Measurements from ENCODE around the gene CACNA2D3.

- TF ChIP-seq, protein P1, sequence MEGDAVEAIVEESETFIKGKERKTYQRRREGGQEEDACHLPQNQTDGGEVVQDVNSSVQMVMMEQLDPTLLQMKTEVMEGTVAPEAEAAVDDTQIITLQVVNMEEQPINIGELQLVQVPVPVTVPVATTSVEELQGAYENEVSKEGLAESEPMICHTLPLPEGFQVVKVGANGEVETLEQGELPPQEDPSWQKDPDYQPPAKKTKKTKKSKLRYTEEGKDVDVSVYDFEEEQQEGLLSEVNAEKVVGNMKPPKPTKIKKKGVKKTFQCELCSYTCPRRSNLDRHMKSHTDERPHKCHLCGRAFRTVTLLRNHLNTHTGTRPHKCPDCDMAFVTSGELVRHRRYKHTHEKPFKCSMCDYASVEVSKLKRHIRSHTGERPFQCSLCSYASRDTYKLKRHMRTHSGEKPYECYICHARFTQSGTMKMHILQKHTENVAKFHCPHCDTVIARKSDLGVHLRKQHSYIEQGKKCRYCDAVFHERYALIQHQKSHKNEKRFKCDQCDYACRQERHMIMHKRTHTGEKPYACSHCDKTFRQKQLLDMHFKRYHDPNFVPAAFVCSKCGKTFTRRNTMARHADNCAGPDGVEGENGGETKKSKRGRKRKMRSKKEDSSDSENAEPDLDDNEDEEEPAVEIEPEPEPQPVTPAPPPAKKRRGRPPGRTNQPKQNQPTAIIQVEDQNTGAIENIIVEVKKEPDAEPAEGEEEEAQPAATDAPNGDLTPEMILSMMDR (conservative IDR thresholded peaks at IDR 0.05; ENCODE audit: low read length): no peak
- no peak for TF ChIP-seq EZH2phosphoT487 (IDR thresholded peaks at IDR 0.05; ENCODE audit: borderline replicate concordance, low read depth, low read length)
These were observed 88.7 kb downstream of the CACNA2D3 start for GRCh38 chr3:54211097-54211496.
